Stimulated activated CD8-positive, alpha-beta memory T cell treated with anti-CD3 and anti-CD28 coated beads, Interleukin-7, amount 100 ng/mL, for 48 hours (primary cell): ENCODE data around the gene CD79B.
"Not testable (repeated sequence)": the region's sequence is repeated elsewhere in the genome, so short reads cannot be mapped to it uniquely, and the experiment has no call there.

Experiments
- DNase-seq, 2 donors: peaks; one replicate each; pipeline ENCODE4 v3.0.0-alpha.2; 2020; ENCODE audit warnings: low read depth in 1 of 2; ENCODE audit errors: extremely low read depth in 1 of 2

CD79B gene

DNA sequence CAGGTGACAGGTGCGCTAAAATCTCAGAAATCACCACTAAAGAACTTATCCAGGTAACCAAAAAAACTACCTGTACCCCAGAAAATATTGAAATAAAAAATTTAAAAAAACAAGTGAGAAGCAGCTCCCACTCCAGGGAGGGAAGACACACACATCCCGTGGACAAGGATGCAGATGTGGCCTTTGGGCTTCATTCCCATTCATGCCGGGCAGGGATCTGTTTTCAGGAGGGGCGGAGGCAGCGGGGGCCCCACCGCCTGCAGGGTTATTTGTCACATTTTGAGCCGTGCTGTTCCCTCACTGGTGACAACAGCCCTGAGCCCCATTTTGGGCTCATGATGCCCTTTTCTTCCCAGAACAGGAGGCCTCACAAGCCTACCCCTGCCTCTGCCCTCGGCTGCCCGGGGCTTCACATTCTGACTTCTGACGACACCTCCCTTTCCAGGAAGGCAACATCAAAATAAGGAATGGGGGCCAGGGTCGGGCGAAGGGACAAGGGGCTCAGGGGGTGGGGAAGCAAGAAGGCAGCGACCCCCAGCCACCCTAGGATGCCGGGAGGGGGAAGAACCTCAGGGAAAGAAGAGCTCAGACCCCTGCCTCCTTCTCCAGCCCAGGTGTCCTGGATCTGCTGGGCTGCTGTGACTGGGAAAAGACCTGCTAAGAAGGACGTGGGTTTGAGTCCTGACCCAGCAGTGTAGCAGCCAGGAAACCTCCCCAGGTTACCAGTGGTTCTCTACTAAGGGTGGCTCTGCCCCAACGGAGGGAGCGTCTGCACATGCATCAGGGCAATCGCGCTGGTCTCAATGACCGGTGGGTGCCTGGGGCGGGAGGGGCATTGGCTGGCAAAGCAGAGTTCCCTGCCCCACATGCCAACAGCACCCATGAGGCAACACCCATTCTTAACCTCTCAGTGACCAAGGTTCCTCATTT is 2.3 kb upstream of the CD79B start:
- no peak for DNase-seq

- DNase-seq, result no peak
These were observed 1.5 kb upstream of the CD79B start for GRCh38 chr17:63933598-63933997.

DNA sequence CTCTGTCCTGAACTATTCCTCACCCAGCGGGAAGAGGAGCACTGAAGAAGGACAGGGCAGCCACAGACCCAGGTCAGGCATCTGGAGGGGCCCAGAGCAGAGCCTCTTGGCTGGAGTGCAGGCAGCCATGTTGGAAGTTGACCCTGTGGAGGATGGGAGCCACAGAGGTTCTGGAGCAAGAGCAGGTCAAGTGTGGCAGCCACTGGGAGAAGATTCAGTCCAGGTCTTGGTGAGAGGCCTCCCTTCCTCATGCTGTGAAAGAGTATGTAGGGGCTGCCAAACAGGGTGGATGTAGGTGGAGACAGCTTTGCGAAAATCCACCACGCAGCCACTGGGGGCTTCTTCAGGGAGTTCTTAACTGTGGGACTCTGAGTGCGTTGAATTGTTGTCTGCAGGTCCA is 590 bp upstream of the CD79B start:
- no peak for DNase-seq

- peak; percentile 18 to 53 for DNase-seq
These were observed 1.1 kb downstream of the CD79B start for GRCh38 chr17:63930951-63931575.

GRCh38 chr17:63929860-63930766 is 2.0 kb downstream of the CD79B start:
- no peak for DNase-seq

GRCh38 chr17:63928966-63929695 is 3.0 kb downstream of the CD79B start:
- no peak for DNase-seq

DNA sequence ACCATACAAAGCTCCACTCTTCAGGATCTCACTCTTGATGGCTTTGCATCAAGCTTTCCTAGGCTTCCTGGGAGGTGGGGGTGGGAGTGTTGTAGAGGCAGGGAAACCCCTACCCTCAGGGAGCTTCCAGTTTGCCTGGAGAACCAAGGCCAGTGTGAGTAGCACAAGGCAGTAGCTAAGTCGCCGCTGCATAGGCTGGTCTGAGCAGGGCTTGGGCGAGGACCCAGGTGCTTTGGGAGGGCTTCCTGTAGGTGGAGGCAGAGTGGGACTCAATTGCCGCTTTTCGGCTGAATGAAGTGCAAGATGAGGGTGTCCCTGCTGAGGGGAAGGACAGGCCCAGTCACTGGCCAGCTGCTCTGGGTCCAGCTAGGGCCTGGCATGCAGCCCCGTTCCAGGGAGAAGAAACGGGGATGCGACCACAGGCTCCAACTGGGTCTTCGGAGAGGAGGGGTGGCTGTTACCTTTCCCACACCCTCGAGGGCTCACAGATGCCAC is 3.9 kb downstream of the CD79B start:
- no peak for DNase-seq

GRCh38 chr17:63927464-63928171 is 4.5 kb downstream of the CD79B start:
- no peak for DNase-seq

DNA sequence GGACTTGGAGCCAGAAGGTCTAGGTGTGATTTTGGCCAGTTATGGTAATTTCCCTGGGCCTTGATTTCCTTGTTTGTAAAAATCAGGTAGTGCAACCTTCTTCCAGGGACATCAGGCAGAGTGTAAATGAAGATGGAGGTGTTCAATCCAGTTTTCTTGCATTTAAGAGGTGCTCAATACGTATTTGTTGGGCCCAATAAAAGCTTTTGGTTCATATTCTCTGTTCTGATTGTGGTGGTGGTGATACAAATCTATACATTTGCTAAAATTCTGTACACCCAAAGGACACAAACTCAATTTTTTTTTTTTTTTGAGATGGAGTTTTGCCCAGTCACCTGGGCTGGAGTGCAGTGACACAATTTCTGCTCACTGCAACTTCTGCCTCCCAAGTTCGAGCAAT is 6.0 kb downstream of the CD79B start:
- no peak for DNase-seq

- DNase-seq, result no peak
These were observed 6.5 kb downstream of the CD79B start for GRCh38 chr17:63925615-63926014.

- not testable (repeated sequence) for DNase-seq
These were observed 9.7 kb downstream of the CD79B start for GRCh38 chr17:63922402-63922801.

DNA sequence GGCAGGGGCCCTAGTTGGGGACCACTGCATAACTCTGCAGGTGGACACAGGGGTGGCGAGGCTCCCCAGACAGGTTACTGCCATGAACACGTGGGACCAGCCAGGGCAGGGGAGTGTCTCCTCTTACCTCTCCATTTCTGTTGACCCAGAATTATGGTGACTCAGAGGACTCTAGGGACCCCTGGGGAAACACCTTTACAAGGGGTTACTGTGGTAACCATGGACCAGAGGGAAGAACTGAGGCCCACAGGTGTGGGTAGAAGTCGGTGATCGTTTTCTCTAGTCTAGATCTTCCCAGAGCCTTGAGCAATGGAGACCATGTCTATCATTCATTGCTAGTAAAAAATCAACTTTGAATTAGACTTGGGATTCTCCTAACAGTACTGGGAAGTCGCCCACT is 11.4 kb downstream of the CD79B start:
- not testable (repeated sequence) for DNase-seq

GRCh38 chr17:63920050-63920449 is 12.1 kb downstream of the CD79B start:
- not testable (repeated sequence) for DNase-seq

GRCh38 chr17:63919311-63919723 is 12.8 kb downstream of the CD79B start:
- peak; percentile 29 to 58 for DNase-seq

- not testable (repeated sequence) for DNase-seq
These were observed 13.3 kb downstream of the CD79B start, which contains the start of gene GH1 for GRCh38 chr17:63918789-63919305. GH1 (minus strand) TSS chr17:63918839; CDS start chr17:63918776, 63 bp downstream.

DNA sequence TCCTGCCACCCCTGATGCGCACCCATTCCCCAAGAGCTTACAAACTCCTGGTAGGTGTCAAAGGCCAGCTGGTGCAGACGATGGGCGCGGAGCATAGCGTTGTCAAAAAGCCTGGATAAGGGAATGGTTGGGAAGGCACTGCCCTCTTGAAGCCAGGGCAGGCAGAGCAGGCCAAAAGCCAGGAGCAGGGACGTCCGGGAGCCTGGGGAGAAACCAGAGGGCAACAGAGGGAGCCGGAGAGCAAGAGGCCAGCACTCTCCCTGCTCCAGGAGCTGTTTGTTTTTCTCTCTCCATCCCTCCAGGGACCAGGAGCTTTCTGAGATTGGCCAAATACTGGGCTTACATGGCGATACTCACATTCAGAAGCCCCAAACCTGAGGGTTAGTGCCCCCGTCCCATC is 13.8 kb downstream of the CD79B start:
- no peak for DNase-seq

DNA sequence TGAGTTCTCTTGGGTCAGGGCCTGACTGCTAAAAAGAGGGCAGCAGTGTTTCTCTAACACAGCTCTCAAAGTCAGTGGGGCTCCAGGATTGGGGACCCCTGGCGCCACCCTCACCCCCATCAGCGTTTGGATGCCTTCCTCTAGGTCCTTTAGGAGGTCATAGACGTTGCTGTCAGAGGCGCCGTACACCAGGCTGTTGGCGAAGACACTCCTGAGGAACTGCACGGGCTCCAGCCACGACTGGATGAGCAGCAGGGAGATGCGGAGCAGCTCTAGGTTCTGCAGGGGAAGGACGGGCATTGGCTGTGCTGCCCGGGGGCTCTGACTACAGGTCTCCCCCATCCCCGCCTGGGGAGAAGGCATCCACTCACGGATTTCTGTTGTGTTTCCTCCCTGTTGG is 14.5 kb downstream of the CD79B start:
- no peak for DNase-seq

DNA sequence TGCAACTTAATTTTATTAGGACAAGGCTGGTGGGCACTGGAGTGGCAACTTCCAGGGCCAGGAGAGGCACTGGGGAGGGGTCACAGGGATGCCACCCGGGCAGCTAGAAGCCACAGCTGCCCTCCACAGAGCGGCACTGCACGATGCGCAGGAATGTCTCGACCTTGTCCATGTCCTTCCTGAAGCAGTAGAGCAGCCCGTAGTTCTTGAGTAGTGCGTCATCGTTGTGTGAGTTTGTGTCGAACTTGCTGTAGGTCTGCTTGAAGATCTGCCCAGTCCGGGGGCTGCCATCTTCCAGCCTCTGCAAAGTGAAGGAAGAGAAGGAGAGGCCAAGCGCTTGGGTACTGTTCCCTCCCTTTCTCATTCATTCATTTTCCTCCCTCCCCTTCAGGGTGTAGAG is 14.9 kb downstream of the CD79B start:
- not testable (repeated sequence) for DNase-seq

- no peak for DNase-seq
These were observed 15.5 kb downstream of the CD79B start for GRCh38 chr17:63916566-63917185.
